Progenitor cell of endocrine pancreas (in vitro differentiated cells): ENCODE measurements around the gene ITGA1. TPM values are rescaled to one million over a fixed set of nuclear protein-coding genes. Genes with fewer than 3 reads are reported as not detected.

Source experiments
- DNase-seq: peaks from one replicate; pipeline ENCODE4 v3.0.0; 2021; ENCODE audit warnings: low spot score; ENCODE audit not compliant: unreplicated experiment
- H3K27ac Mint-ChIP-seq: 2 replicates; pipeline ENCODE4 v1.8.0; 2021; ENCODE audit warnings: mild to moderate bottlenecking, moderate library complexity, mixed read lengths
- H3K27me3 Mint-ChIP-seq: 2 replicates; pipeline ENCODE4 v1.8.0; 2021; ENCODE audit warnings: mixed read lengths
- H3K36me3 Mint-ChIP-seq: 2 replicates; pipeline ENCODE4 v1.8.0; 2022; ENCODE audit warnings: mixed read lengths; ENCODE audit not compliant: insufficient read depth
- H3K4me1 Mint-ChIP-seq: 2 replicates; pipeline ENCODE4 v1.8.0; 2021; ENCODE audit warnings: low read depth, mixed read lengths
- H3K4me3 Mint-ChIP-seq: 2 replicates; pipeline ENCODE4 v1.8.0; 2021; ENCODE audit warnings: low read depth, mild to moderate bottlenecking, moderate library complexity, mixed read lengths
- H3K9me3 Mint-ChIP-seq: 2 replicates; pipeline ENCODE4 v1.8.0; 2021; ENCODE audit warnings: low read depth, mixed read lengths
- total RNA-seq: library from RNA; stranded (reverse); gene quantifications from 2 replicates; pipeline ENCODE4 v1.2.1, GENCODE V29; 2021
- TF ChIP-seq, protein P1 (sequence below): fragments of 200-600 bp; sonication (generic); IDR thresholded peaks from one replicate; pipeline ENCODE4 v1.5.0; 2021; ENCODE audit warnings: antibody characterized with exemption, mild to moderate bottlenecking; ENCODE audit not compliant: unreplicated experiment

Gene ITGA1
- total RNA-seq, 1 donor from 2014 or later: 6.4 TPM

- no peaks in the 10 kb centered on the region for H3K36me3 Mint-ChIP-seq
Observed at GRCh38 chr5:52794519-52794918, 6.8 kb downstream of the ITGA1 start.

DNA sequence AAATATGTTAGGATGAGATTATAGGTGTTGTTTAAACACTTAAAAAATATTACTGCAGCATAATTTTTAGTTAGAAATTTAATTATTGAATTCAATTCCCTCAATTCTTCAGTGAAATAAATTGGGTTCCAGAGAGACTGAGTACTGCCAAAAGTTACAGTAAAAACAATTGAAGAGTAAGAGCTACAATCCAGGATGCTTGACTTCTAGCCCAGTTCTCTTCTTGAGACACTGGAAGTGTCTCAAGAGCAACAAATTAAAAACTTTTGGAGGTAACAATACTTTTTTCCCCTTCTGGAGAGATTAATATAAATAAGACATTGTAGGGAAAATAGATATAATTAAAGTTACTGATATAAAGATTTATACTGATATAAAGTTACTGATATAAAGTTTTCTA, 8.3 kb downstream of the ITGA1 start:
- H3K27me3 Mint-ChIP-seq: no peaks in the 10 kb centered on the region
- H3K4me1 Mint-ChIP-seq: peaks cover 28% of the 10 kb centered on the region
- no peak for DNase-seq
- TF ChIP-seq, protein P1, sequence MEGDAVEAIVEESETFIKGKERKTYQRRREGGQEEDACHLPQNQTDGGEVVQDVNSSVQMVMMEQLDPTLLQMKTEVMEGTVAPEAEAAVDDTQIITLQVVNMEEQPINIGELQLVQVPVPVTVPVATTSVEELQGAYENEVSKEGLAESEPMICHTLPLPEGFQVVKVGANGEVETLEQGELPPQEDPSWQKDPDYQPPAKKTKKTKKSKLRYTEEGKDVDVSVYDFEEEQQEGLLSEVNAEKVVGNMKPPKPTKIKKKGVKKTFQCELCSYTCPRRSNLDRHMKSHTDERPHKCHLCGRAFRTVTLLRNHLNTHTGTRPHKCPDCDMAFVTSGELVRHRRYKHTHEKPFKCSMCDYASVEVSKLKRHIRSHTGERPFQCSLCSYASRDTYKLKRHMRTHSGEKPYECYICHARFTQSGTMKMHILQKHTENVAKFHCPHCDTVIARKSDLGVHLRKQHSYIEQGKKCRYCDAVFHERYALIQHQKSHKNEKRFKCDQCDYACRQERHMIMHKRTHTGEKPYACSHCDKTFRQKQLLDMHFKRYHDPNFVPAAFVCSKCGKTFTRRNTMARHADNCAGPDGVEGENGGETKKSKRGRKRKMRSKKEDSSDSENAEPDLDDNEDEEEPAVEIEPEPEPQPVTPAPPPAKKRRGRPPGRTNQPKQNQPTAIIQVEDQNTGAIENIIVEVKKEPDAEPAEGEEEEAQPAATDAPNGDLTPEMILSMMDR: no peak
- no peak overlapping the region for H3K27ac Mint-ChIP-seq
- H3K9me3 Mint-ChIP-seq: no peaks in the 10 kb centered on the region
- H3K4me3 Mint-ChIP-seq: no peak overlapping the region
- no peaks in the 10 kb centered on the region for H3K36me3 Mint-ChIP-seq

More at GRCh38 chr5:52794519-52794918, 6.8 kb downstream of the ITGA1 start:
- no peak for DNase-seq
- peaks cover 34% of the 10 kb centered on the region for H3K4me1 Mint-ChIP-seq
- no peak overlapping the region for H3K4me3 Mint-ChIP-seq
- no peak overlapping the region for H3K27ac Mint-ChIP-seq
- TF ChIP-seq, protein P1: no peak
- no peaks in the 10 kb centered on the region for H3K27me3 Mint-ChIP-seq
- no peaks in the 10 kb centered on the region for H3K9me3 Mint-ChIP-seq

GRCh38 chr5:52796516-52797103, 8.9 kb downstream of the ITGA1 start:
- TF ChIP-seq, protein P1: no peak
- DNase-seq: no peak
- Mint-ChIP-seq H3K27me3 (no peaks in the 10 kb centered on the region), H3K9me3 (no peaks in the 10 kb centered on the region), H3K36me3 (peaks cover 1% of the 10 kb centered on the region), H3K27ac (no peak overlapping the region), H3K4me1 (peaks cover 34% of the 10 kb centered on the region), H3K4me3 (no peak overlapping the region)

DNA sequence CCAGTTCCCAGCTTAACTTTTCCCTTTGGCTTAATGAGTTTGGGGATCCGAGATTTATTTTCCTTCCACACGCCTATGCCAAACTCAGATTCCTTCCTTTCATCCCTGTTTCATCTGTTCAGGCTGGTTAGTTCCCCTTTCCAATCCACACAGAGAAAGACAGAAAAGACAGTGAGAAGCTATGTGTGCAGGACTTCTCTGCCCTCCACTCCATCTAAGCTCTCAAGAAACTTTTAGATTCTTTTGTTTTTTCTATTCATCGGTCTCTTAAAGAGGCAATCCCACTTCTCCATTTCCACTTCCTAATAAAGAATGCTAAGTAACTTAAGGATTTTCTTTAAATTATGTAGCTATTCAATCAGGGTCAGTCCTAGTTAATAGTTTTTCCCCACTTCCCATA, 11.2 kb downstream of the ITGA1 start:
- TF ChIP-seq, protein P1: no peak
- H3K4me1 Mint-ChIP-seq: peaks cover 38% of the 10 kb centered on the region
- no peaks in the 10 kb centered on the region for H3K9me3 Mint-ChIP-seq
- H3K27me3 Mint-ChIP-seq: no peaks in the 10 kb centered on the region
- DNase-seq: no peak
- peak overlapping the region; percentile 87 for H3K4me3 Mint-ChIP-seq
- peaks cover 1% of the 10 kb centered on the region for H3K36me3 Mint-ChIP-seq
- H3K27ac Mint-ChIP-seq: peak overlapping the region; percentile 98

DNA sequence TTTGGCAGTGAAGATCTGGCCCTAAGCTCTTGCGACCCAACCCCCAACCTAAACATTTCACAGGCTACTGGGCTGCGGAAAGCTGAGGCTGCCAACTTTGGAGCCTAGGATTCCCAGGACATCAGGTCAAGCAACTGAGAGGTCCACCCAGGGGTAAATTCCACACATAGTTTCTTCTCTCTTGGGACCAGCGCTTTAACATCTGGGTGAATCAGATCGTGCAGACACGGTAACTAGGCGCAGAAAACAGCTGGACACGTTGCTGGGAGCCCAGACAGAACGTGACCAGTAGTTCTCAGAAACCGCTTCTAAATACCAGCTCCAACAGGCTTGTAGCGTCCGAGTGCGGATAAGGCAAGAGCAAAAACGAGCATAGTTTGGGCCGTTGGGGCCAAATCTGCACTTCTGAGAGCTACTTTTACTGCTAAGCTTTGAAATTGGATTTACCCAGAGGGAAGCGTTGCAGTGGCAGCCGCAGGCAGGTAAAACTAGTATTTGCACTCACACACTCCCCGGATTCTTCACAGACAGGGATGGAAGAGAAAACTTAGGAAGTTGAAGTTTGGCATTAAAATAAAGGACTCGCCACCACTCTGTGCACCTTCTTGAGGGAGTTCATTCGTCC, 11.8 kb downstream of the ITGA1 start:
- peak; percentile 23 for DNase-seq
- TF ChIP-seq, protein P1: no peak
- Mint-ChIP-seq H3K9me3 (no peaks in the 10 kb centered on the region), H3K36me3 (peaks cover 1% of the 10 kb centered on the region), H3K4me1 (peaks cover 39% of the 10 kb centered on the region), H3K4me3 (peak overlapping the region; percentile 87), H3K27me3 (no peaks in the 10 kb centered on the region), H3K27ac (peak overlapping the region; percentile 98)
